Mesodermal cell (in vitro differentiated cells): ENCODE data around the gene ZNF398.

Source experiments
- H3K27ac ChIP-seq: 2 replicates; pipeline ENCODE4 v1.7.0; 2013; ENCODE audit warnings: mild to moderate bottlenecking, low read depth, low read length, moderate library complexity; ENCODE audit not compliant: severe bottlenecking
- H3K36me3 ChIP-seq: 2 replicates; pipeline ENCODE4 v1.7.1; 2013; ENCODE audit warnings: mild to moderate bottlenecking, low read length, moderate library complexity; ENCODE audit not compliant: control insufficient read depth, insufficient read depth
- H3K4me1 ChIP-seq: one replicate; pipeline ENCODE4 v1.7.1; 2013; ENCODE audit warnings: mild to moderate bottlenecking, low read length; ENCODE audit not compliant: insufficient read depth, control insufficient read depth, poor library complexity, severe bottlenecking
- H3K4me3 ChIP-seq: 2 replicates; pipeline ENCODE4 v1.7.0; 2013; ENCODE audit warnings: low read length, control low read depth, mild to moderate bottlenecking; ENCODE audit not compliant: insufficient read depth, poor library complexity, severe bottlenecking; ENCODE audit errors: extremely low read depth
- H3K9me3 ChIP-seq: 2 replicates; pipeline ENCODE4 v1.7.1; 2013; ENCODE audit warnings: mild to moderate bottlenecking, low read length, moderate library complexity; ENCODE audit not compliant: control insufficient read depth
- WGBS, 2 experiments: methylation state at CpG; one replicate each; pipeline ENCODE4 v1.1.5; 2013; ENCODE audit warnings: missing lambda C conversion rate in 2 of 2; ENCODE audit not compliant: insufficient coverage in 2 of 2; 5-methylcytosine and 5-hydroxymethylcytosine counted together

ZNF398 gene

DNA sequence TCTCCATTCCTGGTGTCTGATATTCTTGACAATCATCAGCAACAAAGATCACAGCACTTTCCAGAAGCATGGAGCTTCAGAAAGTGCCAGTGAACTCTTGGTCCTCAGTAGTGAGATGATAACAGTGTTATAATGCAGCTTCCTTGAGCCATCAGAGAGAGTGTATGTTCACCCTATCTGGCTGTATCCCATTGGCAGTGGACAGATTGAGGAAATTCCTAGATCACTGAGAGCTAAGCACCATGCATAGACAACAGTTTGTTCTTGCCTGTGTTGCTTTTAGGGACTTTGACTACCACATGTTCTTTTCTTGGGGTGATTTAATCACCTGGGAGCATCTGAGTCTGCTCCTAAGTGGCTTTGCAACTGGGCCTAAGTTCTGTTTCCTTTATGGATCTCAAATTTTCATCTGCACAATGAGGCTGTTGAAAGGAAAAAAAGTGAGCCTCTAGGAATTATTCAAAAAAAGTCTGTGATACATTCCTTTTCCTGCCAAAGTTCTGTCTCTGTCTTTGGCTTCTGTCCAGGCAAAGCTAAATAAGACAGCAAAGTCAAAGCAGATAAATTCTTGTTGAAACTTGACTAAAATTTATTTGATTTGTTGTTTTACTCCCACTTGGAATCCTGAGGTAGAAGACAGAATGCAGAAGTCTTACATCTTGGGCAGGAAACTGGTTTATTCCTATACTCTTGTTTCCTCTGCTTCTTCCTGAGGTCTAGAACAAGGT lies 33.6 kb downstream of the ZNF398 start:
- no peak overlapping the region for H3K27ac ChIP-seq
- H3K4me3 ChIP-seq, result no peak overlapping the region
- H3K4me1 ChIP-seq, result no peaks in the 10 kb centered on the region
- peaks cover 68% of the 10 kb centered on the region for H3K36me3 ChIP-seq
- no peaks in the 10 kb centered on the region for H3K9me3 ChIP-seq

- no peaks in the 10 kb centered on the region for H3K4me1 ChIP-seq
- no peak overlapping the region for H3K4me3 ChIP-seq
- H3K9me3 ChIP-seq, result no peaks in the 10 kb centered on the region
- H3K27ac ChIP-seq, result no peak overlapping the region
- peaks cover 63% of the 10 kb centered on the region for H3K36me3 ChIP-seq
These were observed 34.2 kb downstream of the ZNF398 start for GRCh38 chr7:149181450-149181790.

DNA sequence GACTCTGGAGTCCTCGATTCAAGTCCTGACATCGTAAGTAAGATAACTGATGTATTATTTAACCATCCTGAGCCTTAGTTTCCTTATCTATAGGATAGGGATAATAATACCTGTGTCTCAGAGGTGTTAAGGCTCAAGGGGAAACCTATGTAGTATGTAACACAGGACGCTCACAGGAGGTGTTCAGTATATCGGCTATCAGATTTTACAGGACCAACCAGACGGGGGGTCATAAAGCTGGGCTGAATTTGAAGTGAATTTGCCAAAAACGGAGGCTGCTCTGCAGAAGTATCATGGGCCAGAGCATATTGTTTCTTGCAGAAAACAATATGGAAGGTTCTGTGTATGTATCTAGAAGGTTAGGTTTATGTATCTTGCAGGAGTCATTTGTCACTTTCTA lies 37.0 kb downstream of the ZNF398 start:
- H3K4me3 ChIP-seq, result no peak overlapping the region

DNA sequence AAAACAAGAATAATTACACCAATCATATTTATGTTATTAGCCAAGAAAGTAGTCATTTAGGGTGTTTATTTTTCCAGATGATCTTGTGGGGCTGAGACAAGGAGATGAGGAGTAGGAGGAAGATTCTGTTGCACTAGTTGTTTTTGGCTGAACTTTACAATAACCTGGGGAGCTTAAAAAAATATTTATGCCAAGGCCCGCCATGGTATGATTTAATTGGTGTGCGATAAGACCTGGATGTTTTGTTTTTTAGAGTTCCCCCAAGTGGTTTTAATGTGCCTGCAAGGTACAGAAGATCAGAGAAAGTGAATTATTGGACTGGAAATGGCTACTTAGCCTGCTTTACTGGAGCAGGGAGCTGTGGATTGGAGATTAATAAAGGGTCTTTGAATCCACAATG lies 41.0 kb downstream of the ZNF398 start:
- Histone ChIP-seq H3K4me3 (no peak overlapping the region), H3K4me1 (no peaks in the 10 kb centered on the region), H3K36me3 (no peaks in the 10 kb centered on the region), H3K27ac (no peak overlapping the region), H3K9me3 (no peaks in the 10 kb centered on the region)
- 85 to 94% methylated on average over 2 of the region's 2 CpGs for WGBS, 2 experiments

More for the DNA sequence above, 37.0 kb downstream of the ZNF398 start:
- no peak overlapping the region for H3K27ac ChIP-seq
- H3K36me3 ChIP-seq, result peaks cover 37% of the 10 kb centered on the region
- no peaks in the 10 kb centered on the region for H3K4me1 ChIP-seq
- WGBS, 2 experiments, result 89 to 95% methylated on average over 4 of the region's 6 CpGs
- H3K9me3 ChIP-seq, result no peaks in the 10 kb centered on the region

- WGBS, 2 experiments, result 59 to 65% methylated on average over 4 to 7 of the region's 12 CpGs
- no peaks in the 10 kb centered on the region for H3K36me3 ChIP-seq
- no peak overlapping the region for H3K4me3 ChIP-seq
- no peaks in the 10 kb centered on the region for H3K4me1 ChIP-seq
- no peak overlapping the region for H3K27ac ChIP-seq
- no peaks in the 10 kb centered on the region for H3K9me3 ChIP-seq
These were observed 41.5 kb downstream of the ZNF398 start for GRCh38 chr7:149188637-149189259.

DNA sequence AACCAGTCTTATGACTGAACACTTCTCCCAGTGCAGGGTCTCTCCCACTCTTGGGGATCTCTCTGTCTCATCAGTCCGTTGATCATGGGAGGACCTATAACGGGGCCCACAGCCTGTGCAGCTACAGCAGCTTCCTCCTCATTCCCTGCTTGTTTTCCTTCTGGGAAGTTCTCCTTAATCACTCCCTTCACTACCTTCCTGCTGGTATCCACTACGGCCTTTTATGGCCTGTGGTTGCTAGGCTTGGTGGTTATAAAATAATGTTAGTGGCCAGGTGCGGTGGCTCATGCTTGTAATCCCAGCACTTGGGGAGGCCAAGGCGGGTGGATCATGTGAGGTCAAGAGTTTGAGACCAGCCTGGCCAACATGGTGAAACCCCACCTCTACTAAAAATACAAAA lies 44.6 kb downstream of the ZNF398 start:
- H3K4me1 ChIP-seq, result peaks cover 4% of the 10 kb centered on the region
- no peak overlapping the region for H3K4me3 ChIP-seq
- 50% methylated on average over 2 of the region's 5 CpGs for WGBS, 2 experiments
- H3K36me3 ChIP-seq, result no peaks in the 10 kb centered on the region
- no peak overlapping the region for H3K27ac ChIP-seq
- H3K9me3 ChIP-seq, result no peaks in the 10 kb centered on the region

DNA sequence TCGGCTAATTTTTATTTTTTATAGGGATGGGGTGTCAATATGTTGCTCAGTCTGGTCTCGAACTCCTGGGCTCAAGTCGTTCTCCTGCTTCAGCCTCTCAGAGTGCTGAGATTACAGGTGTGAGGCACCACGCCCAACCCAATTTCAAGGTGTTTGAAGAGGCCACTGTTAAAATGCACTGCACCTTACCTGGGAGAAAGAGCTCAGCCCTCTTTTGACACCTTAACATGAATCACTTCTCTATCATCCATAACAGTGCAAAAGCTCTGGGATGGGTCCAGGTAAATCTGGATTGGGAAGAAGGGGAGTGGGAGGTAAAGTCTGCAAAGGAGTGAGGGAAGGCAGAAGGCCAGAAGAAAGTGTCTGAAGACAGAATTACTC lies 47.5 kb downstream of the ZNF398 start:
- WGBS, 2 experiments, result 93 to 97% methylated on average over 3 to 4 of the region's 4 CpGs
- Histone ChIP-seq H3K27ac (peak overlapping the region; percentile 80), H3K4me3 (peak overlapping the region; percentile 70), H3K4me1 (peaks cover 8% of the 10 kb centered on the region), H3K9me3 (no peaks in the 10 kb centered on the region), H3K36me3 (peaks cover 24% of the 10 kb centered on the region)

GRCh38 chr7:149195180-149196150 lies 48.2 kb downstream of the ZNF398 start, which contains the start of gene ZNF282:
TSS of gene ZNF282 (plus strand) at chr7:149195546. CDS start at chr7:149195590, 44 bp downstream.
- Histone ChIP-seq H3K9me3 (no peaks in the 10 kb centered on the region), H3K36me3 (peaks cover 31% of the 10 kb centered on the region), H3K4me3 (peak within 1 kb of the TSS; percentile 70), H3K27ac (peak within 1 kb of the TSS; percentile 80), H3K4me1 (peaks cover 8% of the 10 kb centered on the region)
- 0 to 1% methylated on average over 67 to 77 of the region's 97 CpGs for WGBS, 2 experiments

DNA sequence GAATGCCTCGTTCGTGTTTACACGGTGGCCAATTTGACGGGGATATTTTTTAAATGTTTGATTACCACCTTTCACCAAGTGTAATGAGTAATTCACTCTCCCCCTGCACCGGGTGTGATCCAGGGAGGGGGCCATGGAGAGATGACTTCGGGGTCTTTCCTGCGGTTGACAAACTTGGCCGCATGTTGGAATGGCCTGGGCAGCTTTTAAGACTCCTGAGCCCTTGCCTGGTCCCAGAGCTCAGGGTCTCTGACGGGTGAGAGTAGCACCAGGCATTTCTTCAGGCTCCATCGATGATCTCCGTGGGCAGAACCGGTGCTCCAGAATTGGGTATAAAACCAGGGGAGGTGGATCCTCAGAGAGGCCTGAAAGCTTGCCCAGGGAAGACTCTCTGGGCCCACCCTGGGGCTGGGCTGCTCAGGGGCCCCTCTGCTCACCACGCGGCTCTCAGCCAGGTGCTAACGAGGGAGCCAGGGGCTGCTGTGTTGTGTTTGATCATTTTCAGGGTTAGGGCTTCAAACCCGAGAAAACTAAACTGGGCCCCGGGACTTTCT lies 49.0 kb downstream of the ZNF398 start:
- H3K4me3 ChIP-seq, result peak overlapping the region; percentile 70

DNA sequence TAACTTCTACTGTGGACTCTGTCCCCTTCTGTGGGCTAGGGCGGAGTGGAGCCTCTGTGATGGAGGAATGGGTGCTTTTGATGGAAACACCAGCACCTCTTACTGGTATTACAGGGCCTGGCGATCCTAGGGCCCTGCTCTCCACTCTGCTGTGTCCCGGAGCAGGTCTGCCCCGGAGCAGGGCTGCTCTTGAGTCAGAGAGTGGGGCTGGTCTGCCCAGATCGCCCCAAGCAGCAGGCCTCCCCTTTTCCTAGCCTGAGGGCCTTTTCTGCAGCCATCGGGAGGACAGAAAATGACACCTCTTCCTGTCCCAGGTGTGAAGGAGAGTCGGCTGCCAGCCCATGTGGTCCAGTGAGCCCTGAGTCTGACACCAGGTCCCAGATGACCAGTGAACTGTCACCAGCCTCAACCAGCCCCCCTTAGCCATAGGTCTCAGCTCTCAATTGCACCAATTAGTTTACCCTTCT lies 49.5 kb downstream of the ZNF398 start:
- 23 to 46% methylated on average over 3 to 4 of the region's 7 CpGs for WGBS, 2 experiments
- Histone ChIP-seq H3K4me1 (peaks cover 8% of the 10 kb centered on the region), H3K9me3 (no peaks in the 10 kb centered on the region), H3K27ac (peak overlapping the region; percentile 5), H3K4me3 (peak overlapping the region; percentile 70), H3K36me3 (peaks cover 43% of the 10 kb centered on the region)

More for the DNA sequence above, 49.0 kb downstream of the ZNF398 start:
- Histone ChIP-seq H3K9me3 (no peaks in the 10 kb centered on the region), H3K27ac (peak overlapping the region; percentile 23), H3K4me1 (peaks cover 8% of the 10 kb centered on the region), H3K36me3 (peaks cover 39% of the 10 kb centered on the region)
- WGBS, 2 experiments, result 2 to 11% methylated on average over 9 of the region's 17 CpGs
